ENCODE measurements around the gene TULP1.
"Not testable (repeated sequence)": the region's sequence is repeated elsewhere in the genome, so short reads cannot be mapped to it uniquely, and the experiment has no call there.

The TULP1 gene

DNA sequence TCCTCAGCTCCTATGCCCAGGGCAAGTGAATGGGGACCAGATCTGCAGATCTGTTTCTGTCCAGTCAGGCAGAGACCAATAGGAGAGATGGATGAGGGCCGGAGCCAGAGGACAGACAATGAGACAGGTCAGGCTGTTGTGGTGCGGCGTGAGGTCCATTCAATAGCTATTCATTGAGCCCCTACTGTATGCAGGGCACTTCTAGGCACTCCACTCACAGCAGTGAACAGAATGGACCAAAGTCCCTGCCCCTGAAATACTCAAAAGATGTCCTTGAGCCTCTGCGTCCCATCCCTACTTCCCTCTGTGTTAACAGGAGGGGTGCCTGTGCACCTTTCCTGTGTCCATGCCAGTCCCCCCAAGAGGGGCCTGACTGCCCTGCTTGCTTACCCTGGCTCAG lies 8.5 kb upstream of the TULP1 start:
- DNase-seq (ENCODE audit: low read depth, low spot score), result no peak

DNA sequence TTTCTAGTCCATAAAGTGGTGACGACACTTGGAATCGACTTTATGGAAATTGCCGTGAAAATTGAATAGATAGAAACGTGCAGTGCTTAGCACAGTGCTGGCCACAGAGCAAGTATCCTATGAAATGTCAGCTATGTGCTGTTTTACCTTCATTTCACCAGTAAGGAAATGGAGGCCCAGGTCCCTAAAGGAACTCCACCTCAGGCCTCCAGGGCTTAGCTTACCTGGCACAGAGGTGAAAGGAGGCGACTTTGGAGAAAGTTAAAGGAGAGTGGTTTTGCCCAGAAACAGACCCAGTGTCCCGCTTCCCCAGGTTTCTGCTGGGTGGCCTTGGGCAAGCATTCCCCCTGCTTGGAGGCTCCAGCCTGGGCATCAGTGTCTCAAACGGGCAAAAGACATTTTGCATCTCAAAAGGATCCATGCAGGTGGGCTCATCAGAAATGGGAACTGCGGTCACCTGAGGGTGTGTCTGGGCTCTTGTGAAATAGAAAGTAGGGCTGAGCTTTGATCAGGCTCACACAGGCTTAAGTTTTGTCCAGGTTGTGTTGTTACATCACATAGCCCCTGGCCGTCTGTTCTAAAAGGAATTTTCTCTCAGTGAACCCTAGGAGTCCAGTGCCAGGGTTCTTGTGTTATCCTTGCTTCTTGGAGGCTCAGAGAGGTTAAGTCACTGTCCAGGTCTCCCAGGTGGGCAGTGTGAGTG lies 6.8 kb upstream of the TULP1 start:
- no peak for DNase-seq (ENCODE audit: low read depth, low spot score)

DNA sequence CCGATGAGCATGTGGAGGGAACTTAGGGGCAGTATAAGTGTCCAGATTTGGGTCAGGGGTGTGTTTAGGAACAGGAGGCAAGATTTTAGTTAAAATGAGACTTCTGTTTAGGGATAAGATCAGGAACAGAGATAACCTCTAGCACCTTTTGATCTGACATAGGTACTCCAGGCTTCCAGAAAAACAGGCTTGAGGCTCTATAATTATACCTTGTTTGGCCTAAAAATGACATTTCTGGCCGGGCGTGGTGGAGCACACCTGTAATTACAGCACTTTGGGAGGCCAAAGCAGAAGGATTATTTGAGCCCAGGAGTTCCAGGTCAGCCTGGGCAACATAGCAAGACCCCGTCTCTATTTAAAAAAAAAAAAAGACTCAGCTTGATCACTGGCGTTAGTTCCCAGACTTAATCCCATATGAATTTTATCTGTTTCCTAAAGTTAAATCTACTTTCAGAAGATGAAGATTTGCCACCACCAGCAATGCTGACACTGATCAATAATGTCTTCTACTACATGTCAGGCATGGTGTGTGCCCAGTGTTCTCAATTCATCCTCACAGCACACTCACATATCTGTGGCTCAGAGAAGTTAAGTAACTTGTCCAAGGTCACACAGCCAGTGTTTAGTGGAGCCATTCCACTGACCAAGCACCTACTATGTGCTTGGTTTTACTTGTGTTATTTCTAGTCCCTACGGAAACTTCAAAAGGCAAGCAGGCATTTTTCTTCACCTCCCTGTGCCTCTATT lies 6.0 kb upstream of the TULP1 start:
- DNase-seq (ENCODE audit: low read depth, low spot score), result no peak

DNA sequence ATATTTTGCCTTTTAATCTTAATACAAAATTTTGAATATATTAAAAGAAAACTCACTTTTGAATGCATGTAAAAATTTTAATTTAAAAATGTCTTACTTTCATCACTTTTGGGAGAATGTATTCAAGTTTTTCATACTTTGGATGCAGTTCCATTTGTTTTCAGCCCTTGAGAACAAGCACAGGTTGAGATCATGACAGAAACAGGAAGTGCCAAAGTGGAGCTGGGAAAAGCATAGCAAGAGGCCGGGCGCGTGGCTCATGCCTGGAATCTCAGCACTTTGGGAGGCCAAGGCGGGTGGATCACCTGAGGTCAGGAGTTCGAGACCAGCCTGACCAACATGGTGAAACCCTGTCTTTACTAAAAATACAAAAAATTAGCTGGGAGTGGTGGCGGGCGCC lies 5.3 kb upstream of the TULP1 start:
- DNase-seq (ENCODE audit: low read depth, low spot score), result not testable (repeated sequence)

DNA sequence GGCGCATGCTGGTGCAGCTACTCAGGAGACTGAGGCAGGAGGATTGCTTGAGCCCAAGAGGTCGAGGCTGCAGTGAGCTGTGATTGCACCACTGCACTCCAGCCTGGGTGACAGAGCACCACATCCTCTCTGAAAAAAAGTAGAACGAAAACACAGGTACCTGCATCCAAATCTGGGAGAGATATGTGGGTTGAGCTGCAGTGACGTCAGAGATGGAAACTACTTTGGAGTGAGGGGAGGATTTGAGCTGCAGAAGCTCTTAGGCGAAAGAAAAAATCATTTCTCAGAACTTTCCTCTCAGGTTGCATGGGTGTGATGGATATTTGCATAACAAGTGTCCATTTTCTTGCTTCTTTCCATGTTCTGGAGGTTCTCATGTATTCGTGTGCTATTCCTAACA lies 4.0 kb upstream of the TULP1 start:
- DNase-seq (ENCODE audit: low read depth, low spot score), result no peak

DNA sequence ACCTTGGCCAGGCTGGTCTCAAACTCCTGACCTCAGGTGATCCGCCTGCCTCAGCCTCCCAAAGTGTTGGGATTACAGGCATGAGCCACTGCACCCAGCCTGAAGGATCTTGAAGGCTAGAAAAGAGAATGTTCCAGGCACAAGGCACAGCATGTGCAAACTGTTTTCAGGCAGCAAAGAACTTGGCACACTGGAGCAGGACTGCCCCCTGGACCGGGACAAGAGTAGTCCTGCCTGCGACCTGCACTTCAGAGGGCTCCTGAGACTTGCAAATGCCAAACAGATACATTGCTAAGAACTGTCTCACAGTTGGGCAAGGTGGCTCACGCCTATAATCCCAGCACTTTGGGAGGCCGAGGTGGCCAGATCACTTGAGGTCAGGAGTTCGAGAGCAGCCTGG lies 3.2 kb upstream of the TULP1 start:
- DNase-seq (ENCODE audit: low read depth, low spot score), result not testable (repeated sequence)

DNA sequence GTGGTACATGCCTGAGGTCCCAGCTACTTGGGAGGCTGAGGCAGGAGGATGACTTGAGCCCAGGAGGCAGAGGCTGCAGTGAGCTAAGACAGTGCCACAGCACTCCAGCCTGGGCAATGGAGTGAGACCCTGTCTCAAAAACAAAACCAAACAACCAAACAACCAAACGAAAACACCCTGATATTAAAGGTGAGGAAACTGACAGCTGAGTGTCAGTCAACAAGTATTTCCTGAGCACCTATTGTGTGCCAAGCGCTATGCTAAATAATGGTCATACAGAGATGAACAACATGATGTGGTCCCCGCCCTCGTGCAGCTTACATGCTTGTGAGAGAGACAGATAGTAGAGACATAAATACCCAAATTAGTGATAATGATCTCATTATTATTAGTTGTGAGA lies 1.9 kb upstream of the TULP1 start:
- no peak for DNase-seq (ENCODE audit: low read depth, low spot score)

DNA sequence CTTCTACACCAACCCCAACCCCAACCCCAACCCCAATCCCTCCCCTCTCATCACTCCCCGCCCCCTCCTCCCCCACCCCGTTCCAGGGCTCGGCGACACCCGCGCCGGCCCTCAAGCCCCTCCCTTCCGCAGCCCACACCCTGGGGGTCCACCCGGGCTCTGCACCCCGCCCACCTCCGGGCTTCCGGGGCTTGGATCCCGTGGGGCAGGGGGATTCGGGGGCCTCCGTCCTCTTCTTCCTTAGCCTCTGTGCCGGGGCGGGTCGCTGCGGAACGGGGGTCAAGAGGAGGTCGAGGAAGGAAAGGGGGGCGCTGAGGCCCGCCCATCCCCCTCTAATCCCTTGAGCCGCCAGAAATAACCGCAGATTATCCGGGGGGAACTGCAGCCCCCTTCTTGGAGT lies 690 bp downstream of the TULP1 start:
- no peak for DNase-seq (ENCODE audit: low read depth, low spot score)

DNA sequence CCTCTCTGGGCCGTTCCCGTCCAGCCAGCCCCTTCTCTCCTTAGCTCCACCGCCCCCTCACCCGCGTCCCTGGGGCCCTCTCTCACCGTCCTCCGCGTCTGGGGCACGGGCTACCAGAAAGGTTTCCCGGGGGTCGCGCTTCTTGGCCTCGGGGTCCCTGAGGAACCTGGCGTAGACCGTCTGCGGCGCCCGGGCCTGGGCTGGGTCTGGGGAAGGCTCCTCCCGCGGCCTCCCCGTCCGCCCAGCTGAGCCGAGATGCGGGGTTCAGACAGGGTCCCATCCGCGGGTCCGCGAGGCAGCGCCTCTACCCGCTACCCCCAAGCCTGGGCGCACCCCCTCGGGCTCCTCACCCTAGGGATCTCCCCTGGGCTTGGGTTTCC lies 1.1 kb downstream of the TULP1 start:
- no peak for DNase-seq (ENCODE audit: low read depth, low spot score)

DNA sequence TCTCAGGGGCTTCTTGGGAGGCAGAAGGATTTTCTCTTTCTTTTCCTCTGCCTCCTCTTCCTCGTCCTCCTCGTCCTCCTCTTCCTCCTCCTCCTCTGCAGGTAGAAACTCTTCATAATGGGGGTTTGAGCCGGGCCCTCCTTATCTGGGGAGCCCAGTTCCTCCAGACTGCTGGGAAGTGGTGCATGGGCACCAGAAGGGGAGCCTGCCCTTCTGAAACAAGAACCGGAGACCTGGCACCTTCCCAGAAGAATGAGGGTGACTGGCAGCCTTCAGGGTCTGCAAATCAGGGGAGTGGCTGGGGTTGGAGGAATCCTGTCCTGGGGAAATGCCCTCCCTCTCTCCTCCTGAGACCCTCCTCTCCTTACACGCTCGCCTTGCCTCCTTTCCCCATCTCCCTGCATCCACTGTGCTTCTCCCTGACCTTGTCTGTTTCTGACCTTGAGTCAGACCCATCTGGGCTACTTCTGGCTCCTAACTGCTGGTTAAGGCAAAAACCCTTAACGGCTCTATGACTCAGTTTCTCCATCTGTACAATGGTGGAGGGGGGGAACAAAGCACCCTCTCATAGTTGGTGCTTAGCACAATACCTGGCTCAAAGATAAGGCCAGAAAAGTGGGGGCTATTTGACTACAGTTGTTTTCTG lies 1.7 kb downstream of the TULP1 start:
- no peak for DNase-seq (ENCODE audit: low read depth, low spot score)

DNA sequence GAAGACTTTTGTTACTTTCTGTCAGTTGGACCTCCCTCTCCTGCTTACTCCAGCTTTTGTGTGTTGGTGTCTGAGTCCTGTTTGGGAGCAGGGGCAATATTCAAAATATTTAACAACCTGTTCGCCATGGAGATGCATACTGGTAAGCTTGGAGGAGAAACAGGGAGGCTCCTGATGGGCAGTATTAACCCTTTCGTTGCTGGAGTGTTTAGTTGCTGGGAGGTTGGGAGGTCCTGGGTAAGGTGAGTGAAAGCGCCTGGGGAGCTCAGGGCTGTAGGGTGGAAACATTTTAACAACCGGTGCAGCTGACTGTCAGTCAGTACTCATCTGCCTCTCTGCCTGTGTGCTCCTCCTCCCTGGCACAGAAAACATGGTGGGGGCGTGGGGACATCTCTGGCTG lies 4.2 kb downstream of the TULP1 start:
- DNase-seq (ENCODE audit: low read depth, low spot score), result no peak

DNA sequence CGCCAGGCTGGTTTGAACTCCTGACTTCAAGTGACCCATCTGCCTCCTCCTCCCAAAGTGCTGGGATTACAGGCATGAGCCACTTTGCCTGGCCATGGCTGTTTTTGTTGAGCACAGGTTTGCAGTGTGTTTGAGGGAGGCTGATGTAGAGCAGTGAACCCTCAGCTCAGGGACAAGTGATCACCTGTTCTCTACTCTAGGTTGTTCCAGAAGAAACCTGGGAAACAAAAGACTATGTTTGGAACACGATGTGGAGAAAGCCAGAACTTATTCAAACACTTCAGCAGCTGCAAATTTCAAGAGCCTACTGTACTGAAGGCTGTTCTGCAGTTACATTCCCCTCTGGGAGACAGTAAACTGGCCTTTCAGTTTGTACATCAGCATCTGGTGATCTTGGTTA lies 4.7 kb downstream of the TULP1 start:
- no peak for DNase-seq (ENCODE audit: low read depth, low spot score)

DNA sequence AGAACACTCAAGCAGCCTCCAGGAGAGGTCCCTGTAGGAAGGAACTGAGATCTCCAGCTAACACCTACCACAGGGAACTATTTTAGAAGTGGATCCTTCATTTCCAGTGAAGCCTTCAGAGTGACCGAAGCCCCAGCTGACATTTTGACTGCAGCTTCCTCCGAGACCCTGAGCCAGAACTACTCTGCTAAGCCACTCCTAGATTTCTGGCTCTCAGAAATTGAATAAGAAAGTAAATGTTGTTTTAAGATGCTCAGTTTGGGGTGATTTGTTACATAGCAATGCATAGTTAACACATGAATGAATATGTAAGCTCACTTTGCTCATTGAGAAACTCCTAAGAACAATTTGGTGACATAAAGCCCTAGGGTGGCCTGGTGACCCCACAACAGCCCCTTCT lies 5.5 kb downstream of the TULP1 start:
- no peak for DNase-seq (ENCODE audit: low read depth, low spot score)

DNA sequence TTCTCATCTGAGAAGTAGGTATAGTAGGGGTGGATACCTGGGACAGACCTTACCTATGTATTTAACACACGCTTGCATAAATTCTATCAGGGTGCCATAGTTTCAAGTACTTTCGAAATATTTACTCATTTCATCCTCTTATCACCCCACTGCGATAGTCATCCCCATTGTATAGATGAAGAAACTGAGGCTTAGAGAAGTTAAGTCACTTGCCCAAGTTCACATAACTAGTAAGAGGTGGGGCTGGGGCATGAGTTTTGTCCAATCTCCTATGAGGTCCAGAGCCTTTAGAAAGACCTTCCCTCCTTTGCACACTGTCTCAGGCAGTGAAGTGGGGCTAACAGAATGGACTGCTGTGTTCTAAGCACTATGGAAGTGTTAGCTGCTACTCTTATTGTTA lies 6.2 kb downstream of the TULP1 start:
- DNase-seq (ENCODE audit: low read depth, low spot score), result no peak

DNA sequence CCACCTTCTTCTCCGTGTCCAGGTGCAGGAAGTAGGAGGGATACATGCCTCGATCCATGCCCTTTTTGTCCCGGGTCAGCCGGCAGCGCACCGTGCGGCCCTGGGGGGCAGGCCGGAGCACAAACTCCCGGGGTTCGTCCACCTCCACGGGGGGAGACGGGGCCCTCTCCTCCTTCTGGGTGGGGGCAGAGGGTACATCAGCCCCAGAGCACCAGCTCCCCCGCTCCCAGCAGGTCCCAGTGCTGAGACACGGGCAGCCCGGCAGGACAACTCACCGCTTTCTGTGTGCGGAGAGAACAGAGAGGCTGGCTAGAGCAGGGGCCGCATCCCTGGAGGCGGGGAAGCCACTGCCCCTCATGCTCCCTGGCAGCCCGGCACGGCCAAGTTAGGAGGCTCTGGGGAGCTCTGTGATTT lies 6.7 kb downstream of the TULP1 start:
- DNase-seq (ENCODE audit: low read depth, low spot score), result no peak

DNA sequence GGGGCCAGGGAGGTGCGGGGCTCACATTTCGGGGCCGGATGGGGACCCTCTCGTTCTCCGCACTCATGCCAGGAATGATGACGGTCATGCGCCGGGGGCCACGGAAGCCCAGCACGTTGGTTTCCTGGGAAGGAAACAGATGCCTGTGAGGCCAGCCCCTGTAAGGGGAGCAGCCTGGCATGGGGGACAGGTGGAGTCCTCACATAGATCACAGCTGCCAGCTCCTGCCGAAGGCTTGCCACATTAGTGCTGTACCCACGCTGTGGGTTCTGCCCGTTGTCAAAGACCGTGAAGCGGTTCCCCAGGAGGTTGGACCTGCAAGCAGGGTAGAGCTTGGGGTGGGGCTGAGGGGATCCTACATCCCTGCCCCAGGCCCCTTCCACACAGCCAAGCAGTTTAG lies 9.2 kb downstream of the TULP1 start:
- DNase-seq (ENCODE audit: low read depth, low spot score), result no peak

DNA sequence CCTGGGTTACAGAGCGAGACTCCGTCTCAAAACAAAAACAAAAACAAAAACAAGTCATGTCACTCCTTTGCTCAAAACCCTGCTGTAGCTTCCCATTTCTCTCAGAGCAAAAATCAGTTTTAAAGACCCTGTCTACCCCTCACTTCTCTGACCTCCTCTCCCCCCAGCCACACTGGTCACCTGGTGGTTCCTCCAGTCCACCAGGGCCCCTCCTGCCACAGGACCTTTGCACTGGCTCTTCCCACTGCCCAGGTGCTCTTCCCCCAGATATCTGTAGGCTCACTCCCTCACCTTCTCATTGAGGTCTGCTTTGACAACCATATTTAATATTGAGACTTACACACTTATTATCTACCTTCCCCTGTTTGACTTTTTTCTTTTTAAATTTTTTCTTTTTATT lies 10.9 kb downstream of the TULP1 start:
- no peak for DNase-seq (ENCODE audit: low read depth, low spot score)

DNA sequence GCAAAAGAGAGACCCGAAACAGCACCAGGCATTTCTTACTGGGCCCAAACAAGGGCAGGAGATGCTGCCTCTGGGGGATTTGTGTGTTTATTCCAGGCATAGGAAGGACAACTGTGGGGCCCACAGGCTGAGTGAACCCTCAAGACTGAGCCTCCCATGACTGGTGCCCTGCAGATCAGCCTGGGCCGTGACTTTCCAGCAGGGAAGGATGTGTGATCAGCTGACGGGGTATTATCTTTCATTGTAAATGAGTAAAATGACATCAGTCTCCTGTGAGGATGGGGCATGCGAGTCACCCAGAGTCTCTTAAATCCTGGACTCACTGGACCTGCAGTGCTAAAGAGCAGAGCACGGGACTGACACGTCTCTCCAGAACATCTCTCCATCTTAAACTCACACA lies 11.9 kb downstream of the TULP1 start:
- no peak for DNase-seq (ENCODE audit: low read depth, low spot score)

DNA sequence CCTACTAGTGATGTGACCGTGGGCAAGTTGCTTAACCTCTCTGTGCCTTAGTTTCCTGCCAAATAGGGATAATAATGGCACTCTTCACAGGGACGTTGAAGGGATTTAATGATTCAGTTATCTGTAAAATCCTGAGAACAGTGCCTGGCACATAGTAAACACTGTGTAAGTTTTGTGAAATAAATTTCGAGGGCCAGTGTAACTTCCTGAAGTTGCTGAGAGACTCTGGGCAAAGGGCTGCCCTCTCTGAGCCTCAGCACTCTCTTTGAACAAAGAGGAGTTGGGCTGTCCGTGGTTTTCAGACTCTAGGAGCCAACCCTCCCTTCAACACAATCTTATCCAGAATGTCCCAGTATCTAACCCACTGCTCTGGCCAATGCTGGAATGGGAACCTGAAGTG lies 13.3 kb downstream of the TULP1 start:
- DNase-seq (ENCODE audit: low read depth, low spot score), result no peak

DNA sequence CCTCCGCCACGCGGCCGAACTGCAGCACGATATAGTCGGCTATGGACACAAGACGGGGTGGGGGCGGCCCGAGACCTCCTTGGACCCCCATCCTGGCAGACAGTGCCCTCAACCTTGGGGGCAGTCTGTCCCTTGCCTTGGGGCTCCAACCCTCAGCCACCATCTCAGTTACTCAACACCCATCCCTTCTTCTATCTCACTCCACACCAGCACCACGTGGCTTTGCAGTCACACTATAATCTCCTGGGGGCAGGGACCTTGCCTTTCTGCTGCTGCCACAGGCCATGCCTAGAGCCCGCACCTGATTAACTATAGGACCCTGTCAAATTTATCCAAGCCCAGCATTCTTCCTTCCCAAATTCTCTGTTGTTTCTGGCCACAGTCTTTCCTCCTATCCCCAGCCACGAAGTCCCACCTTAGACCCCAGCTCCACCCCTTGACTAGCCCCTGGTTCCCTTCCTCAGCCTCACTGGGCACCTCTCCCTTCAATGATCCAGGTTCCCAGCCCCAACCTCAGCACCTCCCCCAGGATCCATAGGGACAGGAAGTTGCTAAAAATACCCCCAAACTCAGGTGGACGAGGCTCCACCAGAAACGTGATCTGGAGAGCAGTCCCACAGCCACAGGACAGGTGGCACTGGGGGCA lies 14.2 kb downstream of the TULP1 start:
- no peak for DNase-seq (ENCODE audit: low read depth, low spot score)

DNA sequence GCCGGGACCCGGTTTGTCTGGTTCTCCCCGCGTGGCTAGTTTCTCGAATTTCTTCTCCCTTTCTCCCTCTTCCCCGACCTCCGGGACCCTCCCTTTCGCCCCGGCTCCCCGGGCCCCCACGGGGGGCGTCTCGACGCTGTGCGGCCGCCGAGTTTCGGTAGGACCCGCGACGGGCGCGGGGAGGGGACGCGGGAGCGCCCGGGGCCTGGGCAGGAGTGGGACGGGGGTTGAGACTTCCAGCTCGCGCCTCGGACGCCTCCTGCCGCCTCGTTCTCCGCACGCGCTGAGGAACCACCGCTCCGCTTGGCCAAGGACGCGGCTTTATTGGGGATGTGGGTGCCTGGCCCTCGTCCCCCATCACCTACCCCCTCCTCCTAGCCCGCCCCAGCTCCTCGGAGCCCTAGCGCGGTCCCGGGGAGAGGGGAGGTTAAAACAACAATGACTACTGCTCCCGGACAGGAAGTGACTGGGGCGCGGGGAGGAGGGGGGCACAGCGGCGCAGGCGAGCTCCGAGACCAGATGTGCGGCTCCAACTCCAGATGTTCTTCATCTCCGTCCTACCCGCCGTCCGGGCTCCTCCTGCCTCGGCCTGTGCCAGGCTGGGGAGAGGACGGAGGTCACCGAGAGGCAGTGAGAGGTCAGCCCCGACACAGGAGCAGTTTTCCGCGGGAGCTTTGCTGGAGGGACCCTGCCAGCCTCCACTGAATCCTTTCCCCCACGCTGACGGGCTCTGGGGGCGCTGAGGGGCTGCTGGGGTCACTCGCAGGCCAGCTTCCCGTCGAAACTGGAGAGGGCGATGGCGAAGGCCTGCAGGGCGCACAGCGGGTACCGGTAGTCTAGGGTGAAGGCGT lies 14.9 kb downstream of the TULP1 start:
- no peak for DNase-seq (ENCODE audit: low read depth, low spot score)
